HepG2 (cell line): Measurements from ENCODE around the gene VCAN. TPM values are rescaled to one million over a fixed set of nuclear protein-coding genes. Genes with fewer than 3 reads are reported as not detected.
A peak's percentile ranks its signal among the peaks of the same experiment; 100 is the strongest.

Experiments used
- ARID3A ChIP-seq: IDR thresholded peaks from 2 replicates; pipeline ENCODE4 v1.6.1; 2012; ENCODE audit warnings: low read depth, low read length, improper control_type of control experiment
- CSRNP2 ChIP-seq: sonication (generic); formaldehyde crosslinking; conservative IDR thresholded peaks from 2 replicates; pipeline ENCODE4 v1.8.0; 2022; ENCODE audit warnings: low read depth, missing genetic modification reagents
- FUBP1 ChIP-seq: sonication (generic); formaldehyde crosslinking; IDR thresholded peaks from 2 replicates; pipeline ENCODE4 v1.5.1; 2020; ENCODE audit warnings: missing genetic modification reagents, mild to moderate bottlenecking, borderline replicate concordance
- KLF16 ChIP-seq, 2 experiments: sonication (generic) in 1 of 2; formaldehyde crosslinking in 1 of 2; IDR thresholded peaks; 2 replicates each; pipeline versions ENCODE4 v1.6.1 to v1.8.0; 2016 to 2023; ENCODE audit warnings: missing genetic modification reagents in 2 of 2, missing compliant biosample characterization in 1 of 2
- MAX ChIP-seq: IDR thresholded peaks from 2 replicates; pipeline ENCODE4 v1.6.1; 2012; ENCODE audit warnings: inconsistent platforms
- MXI1 ChIP-seq: IDR thresholded peaks from 3 replicates; pipeline ENCODE4 v1.6.1; 2012; ENCODE audit warnings: low read depth, low read length, inconsistent platforms, borderline replicate concordance
- MZF1 ChIP-seq: sonication (generic); formaldehyde crosslinking; IDR thresholded peaks from 2 replicates; pipeline ENCODE4 v1.8.1; 2023; ENCODE audit warnings: mild to moderate bottlenecking, missing genetic modification reagents, borderline replicate concordance
- RFXANK ChIP-seq: IDR thresholded peaks from 2 replicates; pipeline ENCODE4 v1.6.1; 2016
- RNF219 ChIP-seq: sonication (generic); formaldehyde crosslinking; IDR thresholded peaks from 2 replicates; pipeline ENCODE4 v1.5.0; 2020; ENCODE audit warnings: mild to moderate bottlenecking, missing genetic modification reagents
- SAFB2 ChIP-seq: sonication (generic); formaldehyde crosslinking; IDR thresholded peaks from 2 replicates; pipeline ENCODE4 v1.5.1; 2020; ENCODE audit warnings: missing genetic modification reagents, low read depth, mild to moderate bottlenecking, borderline replicate concordance
- SIX4 ChIP-seq: sonication (generic); formaldehyde crosslinking; IDR thresholded peaks from 2 replicates; pipeline ENCODE4 v1.4.0; 2020; ENCODE audit warnings: missing genetic modification reagents
- SOX13 ChIP-seq, 3 experiments: fragments of 450-650 bp in 1 of 3; sonication (generic) in 1 of 3; formaldehyde crosslinking in 1 of 3; IDR thresholded peaks in 2 of 3; conservative IDR thresholded peaks in 1 of 3; 2 replicates each; pipeline versions ENCODE4 v1.5.0 to v1.6.1; 2016 to 2020; ENCODE audit warnings: antibody characterized with exemption in 1 of 3, mild to moderate bottlenecking in 1 of 3, missing compliant biosample characterization in 1 of 3, missing genetic modification reagents in 1 of 3, moderate library complexity in 1 of 3
- TCF7 ChIP-seq: sonication (generic); IDR thresholded peaks from 2 replicates; pipeline ENCODE4 v1.6.1; 2016; ENCODE audit warnings: antibody characterized with exemption, low read depth
- UBTF ChIP-seq: sonication (generic); formaldehyde crosslinking; IDR thresholded peaks from 2 replicates; pipeline ENCODE4 v1.4.0; 2020; ENCODE audit warnings: mild to moderate bottlenecking, missing genetic modification reagents
- ZNF253 ChIP-seq: sonication (generic); formaldehyde crosslinking; IDR thresholded peaks from 2 replicates; pipeline ENCODE4 v1.8.0; 2022; ENCODE audit warnings: mild to moderate bottlenecking, missing genetic modification reagents, borderline replicate concordance
- ZNF34 ChIP-seq: sonication (generic); formaldehyde crosslinking; IDR thresholded peaks from 2 replicates; pipeline ENCODE4 v1.4.0; 2020; ENCODE audit warnings: mild to moderate bottlenecking, missing genetic modification reagents, borderline replicate concordance
- ZNF543 ChIP-seq: sonication (generic); formaldehyde crosslinking; IDR thresholded peaks from 2 replicates; pipeline ENCODE4 v1.4.0; 2020; ENCODE audit warnings: mild to moderate bottlenecking, missing genetic modification reagents
- ZNF790 ChIP-seq: sonication (generic); formaldehyde crosslinking; IDR thresholded peaks from 2 replicates; pipeline ENCODE4 v1.8.0; 2022; ENCODE audit warnings: missing genetic modification reagents, mild to moderate bottlenecking, borderline replicate concordance
- polyA plus RNA-seq, 8 experiments: library from polyadenylated mRNA; depleted of rRNA in 3 of 8; stranded (reverse) in 7 of 8; unstranded in 1 of 8; fragments of >200 nt; fragmentation: Illumina TruSeq in 4 of 8; extraction: Trizol in 4 of 8; gene quantifications; 2 replicates each; pipeline versions ENCODE4 v1.2.1 to v1.2.3, GENCODE V29; 2011 to 2016; ENCODE audit warnings: low read depth in 4 of 8, missing spikeins in 1 of 8, mixed read lengths in 1 of 8; ENCODE audit not compliant: insufficient read depth in 1 of 8
- total RNA-seq, 5 experiments: library from RNA; depleted of rRNA; stranded (reverse); fragments of >200 nt; fragmentation: Illumina TruSeq; extraction: Trizol; gene quantifications; 2 replicates each; pipeline ENCODE4 v1.2.3, GENCODE V29; 2016; ENCODE audit warnings: low read depth in 1 of 5

VCAN gene
- total and polyA plus RNA-seq, 2 of the 13 experiments (the other 11 are each of a cell fraction or from before 2014, with no cell fraction given), result 1.2 to 3.5 TPM

- TF ChIP-seq TCF7 (no peak), RNF219 (CRISPR knock-in tag) (no peak), ZNF253 (CRISPR knock-in tag) (peak; percentile 64; the same call in 1 of the 2 replicates), ZNF34 (CRISPR knock-in tag) (no peak), ZNF790 (CRISPR knock-in tag) (no peak), SAFB2 (CRISPR knock-in tag) (no peak), ARID3A (no peak), RFXANK (no peak), SIX4 (CRISPR knock-in tag) (no peak), MZF1 (CRISPR knock-in tag) (no peak), KLF16 (CRISPR knock-in tag; IDR thresholded peaks at IDR 0.05) (peak in 1 of 2 experiments; percentile 45; a peak in 1 of 4 replicates), FUBP1 (CRISPR knock-in tag) (no peak), MAX (peak; percentile 57), MXI1 (0 out of 3 replicates have a peak, but pooled peaks have one; percentile 31), UBTF (no peak; the same call in 1 of the 2 replicates), ZNF543 (CRISPR knock-in tag) (0 out of 2 replicates have a peak, but pooled peaks have one; percentile 34), SOX13 (IDR thresholded peaks at IDR 0.05) (no peak), SOX13 (CRISPR knock-in tag; conservative IDR thresholded peaks at IDR 0.05 in 1 of 2, IDR thresholded peaks at IDR 0.05 in 1 of 2) (peak in 1 of 2 experiments; percentile 36; a peak in 1 of 4 replicates), CSRNP2 (CRISPR knock-in tag) (no peak)
Observed at GRCh38 chr5:83474161-83474796, 2.7 kb downstream of the VCAN start (continued).
